Peyer's patch (tissue), 4 donors: ENCODE data around the gene VARS1. TPM values are rescaled to one million over a fixed set of nuclear protein-coding genes. Genes with fewer than 3 reads are reported as not detected.
A peak's percentile ranks its signal among the peaks of the same experiment; 100 is the strongest.
"Not testable (repeated sequence)": the region's sequence is repeated elsewhere in the genome, so short reads cannot be mapped to it uniquely, and the experiment has no call there.

Experiments used
- DNase-seq, 3 donors: peaks; one replicate each; pipeline ENCODE4 v3.0.0-alpha.2; 2017 to 2019
- H3K27ac ChIP-seq, 4 donors: fragments of 200-600 bp; sonication (generic); one replicate each; pipeline ENCODE4 v1.5.1; 2016 to 2019
- H3K27me3 ChIP-seq, 2 donors: fragments of 200-600 bp; sonication (generic); one replicate each; pipeline ENCODE4 v1.5.1; 2019
- H3K36me3 ChIP-seq, 3 donors: fragments of 200-600 bp; sonication (generic); one replicate each; pipeline ENCODE4 v1.5.1; 2016 to 2019
- H3K4me1 ChIP-seq, 4 donors: fragments of 200-600 bp; sonication (generic); one replicate each; pipeline ENCODE4 v1.5.1; 2016 to 2019
- H3K4me3 ChIP-seq, 4 donors: fragments of 200-600 bp; sonication (generic); 1 replicate in 3 of 4; 2 replicates in 1 of 4; pipeline ENCODE4 v1.5.1; 2016 to 2019; ENCODE audit warnings: mild to moderate bottlenecking in 1 of 4
- H3K9me3 ChIP-seq, 4 donors: fragments of 200-600 bp; sonication (generic); one replicate each; pipeline ENCODE4 v1.5.1; 2016 to 2019; ENCODE audit warnings: mild to moderate bottlenecking in 1 of 4
- CTCF ChIP-seq, 6 experiments: fragments of 450-650 bp in 4 of 6; fragments of 200-600 bp in 2 of 6; sonication (generic) in 1 of 6; IDR thresholded peaks; one replicate each; pipeline ENCODE4 v1.5.1; 2017 to 2019; ENCODE audit warnings: antibody characterized with exemption in 6 of 6, mild to moderate bottlenecking in 3 of 6, moderate library complexity in 1 of 6
- POLR2A ChIP-seq, 2 donors: fragments of 450-650 bp; IDR thresholded peaks; one replicate each; pipeline ENCODE4 v1.5.1; 2017; ENCODE audit warnings: antibody characterized with exemption in 2 of 2, mild to moderate bottlenecking in 2 of 2, moderate library complexity in 2 of 2
- total RNA-seq, 4 donors: library from RNA; depleted of rRNA; stranded (reverse); fragments of >200 nt; gene quantifications; one replicate each; pipeline ENCODE4 v1.1.0, GENCODE V29; 2016

VARS1 gene
- total RNA-seq, 4 donors from 2014 or later, result 33.9 to 53.6 (median 44.7) TPM

GRCh38 chr6:31811645-31812044 lies 16.1 kb upstream of the VARS1 start:
- DNase-seq, result peak in 1 of 3 donors; percentile 33
- no peak overlapping the region for H3K4me3 ChIP-seq
- TF ChIP-seq CTCF (IDR thresholded peaks at IDR 0.05), result no peak
- TF ChIP-seq POLR2A (IDR thresholded peaks at IDR 0.05), result no peak
- H3K4me1 ChIP-seq, result peaks cover 0 to 16% (median 0%) of the 10 kb centered on the region in 4 donors
- H3K36me3 ChIP-seq, result no peaks in the 10 kb centered on the region
- H3K27ac ChIP-seq, result no peak overlapping the region
- no peaks in the 10 kb centered on the region for H3K9me3 ChIP-seq
- H3K27me3 ChIP-seq, result no peaks in the 10 kb centered on the region

- peaks cover 0 to 18% (median 0%) of the 10 kb centered on the region in 4 donors for H3K4me1 ChIP-seq
- not testable (repeated sequence) for H3K27ac ChIP-seq, H3K36me3 ChIP-seq, H3K9me3 ChIP-seq, H3K27me3 ChIP-seq, DNase-seq, H3K4me3 ChIP-seq
These were observed 13.0 kb upstream of the VARS1 start for GRCh38 chr6:31808599-31808998.

DNA sequence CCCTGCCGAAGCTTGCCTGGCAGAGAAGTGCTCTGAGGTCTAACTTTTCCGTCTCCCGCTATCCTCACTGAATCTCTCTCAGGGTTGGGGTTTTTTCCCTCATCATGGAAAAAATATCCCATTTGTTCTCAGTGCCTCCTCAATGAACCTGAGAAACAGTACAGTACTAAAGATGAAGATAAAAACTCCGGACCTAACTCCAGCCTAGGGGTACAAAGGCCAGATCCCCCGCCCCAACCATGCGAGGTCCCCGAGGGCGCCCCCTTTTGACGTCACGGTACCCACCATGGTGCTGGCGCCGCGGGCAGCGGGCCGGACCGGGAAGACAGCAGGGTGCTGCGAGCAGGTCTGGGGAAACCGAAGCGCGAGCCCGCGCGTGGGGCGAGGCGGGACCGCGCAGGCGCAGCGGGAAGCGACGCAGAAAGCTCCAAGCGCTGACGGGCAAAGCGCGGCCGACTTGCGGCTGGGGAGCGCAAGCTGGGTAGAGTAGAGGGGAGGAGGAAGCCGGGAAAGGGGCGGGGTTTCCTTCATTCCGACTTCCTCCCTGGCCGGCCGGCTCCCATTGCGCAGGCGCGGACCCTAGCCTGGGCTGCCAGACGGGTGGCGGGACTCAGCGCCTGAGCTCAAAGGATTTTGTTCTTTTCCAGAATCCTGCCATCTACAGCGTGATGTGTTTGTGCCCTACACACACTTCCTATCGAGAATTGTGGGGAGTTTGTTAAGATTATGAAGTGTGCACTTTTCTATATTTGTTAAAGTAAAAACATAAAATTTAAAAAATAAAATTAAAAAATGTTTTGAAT lies 11.1 kb upstream of the VARS1 start, which contains the start of gene LSM2:
LSM2 (minus strand) TSS at position 497 of the 803 bp plus-strand sequence; CDS start at position 288, 209 bp downstream.
- TF ChIP-seq CTCF (IDR thresholded peaks at IDR 0.05) (peak; percentile 1 to 44 (median 16)), POLR2A (IDR thresholded peaks at IDR 0.05) (peak; percentile 77 to 86)
- Histone ChIP-seq H3K27me3 (no peaks in the 10 kb centered on the region), H3K4me1 (peaks cover 0 to 13% (median 0%) of the 10 kb centered on the region in 4 donors), H3K27ac (peak within 1 kb of the TSS; percentile 82 to 93 (median 90)), H3K4me3 (peak within 1 kb of the TSS; percentile 54 to 63 (median 58)), H3K9me3 (no peaks in the 10 kb centered on the region), H3K36me3 (peaks cover 0 to 7% (median 0%) of the 10 kb centered on the region in 3 donors)
- DNase-seq, result peak; percentile 97 to 99 (median 98)

DNA sequence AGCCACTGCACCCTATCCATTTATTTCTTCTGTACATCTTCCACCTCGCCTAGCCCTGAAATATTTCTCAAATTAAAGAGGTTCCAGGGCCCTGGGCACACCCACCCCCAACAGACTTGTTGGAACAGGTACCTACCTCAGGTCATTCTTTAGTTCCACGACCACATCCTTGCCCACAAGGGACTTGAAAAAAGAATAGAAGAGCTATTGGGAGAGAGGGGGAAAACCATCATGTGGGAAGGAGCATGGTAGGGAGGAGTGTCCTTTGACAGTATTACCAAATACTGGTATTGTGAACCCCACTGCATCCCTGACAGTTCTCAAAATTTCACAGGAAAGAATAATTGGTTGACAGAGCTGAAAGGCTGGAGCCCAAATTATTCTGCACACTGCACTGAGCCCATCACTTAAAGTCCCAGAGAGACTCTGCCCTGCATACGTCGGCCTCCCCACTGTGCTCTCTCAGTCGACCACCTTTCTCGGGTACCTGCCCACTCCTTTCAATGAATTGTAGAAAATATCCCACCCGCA lies 10.5 kb upstream of the VARS1 start:
- Histone ChIP-seq H3K4me1 (peaks cover 0 to 13% (median 0%) of the 10 kb centered on the region in 4 donors), H3K9me3 (no peaks in the 10 kb centered on the region), H3K36me3 (peaks cover 0 to 7% (median 0%) of the 10 kb centered on the region in 3 donors), H3K4me3 (peak overlapping the region; percentile 54 to 63 (median 58)), H3K27ac (peak overlapping the region; percentile 82 to 93 (median 90)), H3K27me3 (no peaks in the 10 kb centered on the region)
- TF ChIP-seq POLR2A (IDR thresholded peaks at IDR 0.05) (no peak), CTCF (IDR thresholded peaks at IDR 0.05) (no peak)
- peak in 1 of 3 donors; percentile 25 for DNase-seq

DNA sequence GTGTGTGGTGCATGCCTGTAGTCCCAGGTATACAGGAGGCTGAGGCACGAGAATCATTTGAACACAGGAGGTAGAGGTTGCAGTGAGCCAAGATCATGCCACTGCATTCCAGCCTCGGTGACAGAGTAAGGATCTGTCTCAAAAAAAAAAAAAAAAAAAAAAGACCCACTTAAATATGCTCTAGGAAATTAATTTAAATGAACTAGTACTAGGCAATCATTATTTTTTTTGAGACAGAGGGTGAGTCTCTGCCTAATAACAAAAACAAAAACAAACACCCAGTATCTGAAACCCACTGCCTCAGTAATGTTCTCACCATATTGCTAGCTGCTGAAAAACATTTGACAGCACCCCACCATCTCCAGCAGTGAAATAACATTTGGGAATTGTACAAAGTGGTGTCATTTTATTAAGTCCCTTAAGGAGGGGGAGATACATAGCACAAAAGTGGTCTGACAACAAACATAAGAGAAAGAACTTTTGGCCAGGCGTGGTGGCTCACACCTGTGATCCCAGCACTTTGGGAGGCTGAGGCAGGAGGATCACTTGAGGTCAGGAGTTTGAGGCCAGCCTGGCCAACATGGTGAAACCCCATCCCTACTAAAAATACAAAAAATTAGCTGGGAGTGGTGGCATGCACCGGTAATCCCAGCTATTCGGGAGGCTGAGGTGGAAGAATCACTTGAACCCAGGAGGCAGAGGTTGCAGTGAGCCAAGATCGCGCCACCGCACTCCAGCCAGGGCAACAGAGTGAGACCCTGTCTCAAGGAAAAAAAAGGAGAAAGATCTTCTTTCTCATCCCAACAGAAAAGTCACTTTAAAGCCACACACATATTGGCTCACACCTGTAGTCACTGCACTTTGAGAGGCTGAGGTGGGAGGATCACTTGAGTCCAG lies 5.7 kb upstream of the VARS1 start:
- DNase-seq, H3K9me3 ChIP-seq, H3K36me3 ChIP-seq: not testable (repeated sequence)

DNA sequence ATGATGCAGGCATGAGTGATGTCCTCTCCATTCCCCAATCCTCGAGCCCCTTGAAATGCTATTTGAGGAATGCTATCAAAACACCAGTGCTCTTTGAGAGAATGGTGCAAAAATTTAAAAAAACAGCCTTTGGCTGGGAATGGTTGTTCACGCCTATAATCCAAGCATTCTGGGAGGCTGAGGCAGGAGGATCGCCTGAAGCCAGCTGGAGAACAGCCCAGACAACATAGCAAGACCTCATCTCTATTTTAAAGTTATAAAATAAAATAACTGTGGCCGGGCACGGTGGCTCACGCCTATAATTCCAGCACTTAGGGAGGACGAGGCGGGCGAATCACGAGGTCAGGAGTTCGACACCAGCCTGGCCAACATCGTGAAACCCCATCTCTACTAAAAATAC lies 4.2 kb upstream of the VARS1 start:
- TF ChIP-seq POLR2A (IDR thresholded peaks at IDR 0.05) (no peak), CTCF (IDR thresholded peaks at IDR 0.05) (no peak)
- Histone ChIP-seq H3K36me3 (peaks cover 0 to 7% (median 0%) of the 10 kb centered on the region in 3 donors), H3K27ac (no peak overlapping the region), H3K9me3 (no peaks in the 10 kb centered on the region), H3K4me1 (peaks cover 0 to 6% (median 3%) of the 10 kb centered on the region in 4 donors), H3K4me3 (no peak overlapping the region), H3K27me3 (no peaks in the 10 kb centered on the region)
- DNase-seq, result no peak

More for the DNA sequence above, 5.7 kb upstream of the VARS1 start:
- H3K27me3 ChIP-seq, H3K27ac ChIP-seq, H3K4me3 ChIP-seq, H3K4me1 ChIP-seq: not testable (repeated sequence)
